Measurements from ENCODE around the gene PRLHR. TPM values are rescaled to one million over a fixed set of nuclear protein-coding genes. Genes with fewer than 3 reads are reported as not detected.

Gene PRLHR
- total and polyA plus RNA-seq, 2 of the 4 experiments (the other 2 are of a cell fraction) = not detected

- H2BK15ac ChIP-seq (ENCODE audit: low read depth, low read length) = no peak overlapping the region
- ChIA-PET CTCF (no interaction called here), POLR2A (ENCODE audit: unreplicated experiment) (no interaction called here)
- ATAC-seq (ENCODE audit: low read depth) = no peak
- TF ChIP-seq CEBPB (IDR thresholded peaks at IDR 0.05; ENCODE audit: low read depth, low read length) (no peak), POLR2A (IDR thresholded peaks at IDR 0.05; ENCODE audit: low read depth, low read length) (no peak), USF2 (IDR thresholded peaks at IDR 0.05; ENCODE audit: low read depth, low read length) (no peak), BHLHE40 (IDR thresholded peaks at IDR 0.05; ENCODE audit: low read depth, low read length) (no peak), CHD1 (IDR thresholded peaks at IDR 0.05; ENCODE audit: low read depth, low read length) (no peak), NFE2L2 (IDR thresholded peaks at IDR 0.05; ENCODE audit: low read depth, low read length) (no peak), FOS (IDR thresholded peaks at IDR 0.05; ENCODE audit: low read depth, low read length) (no peak)
- TF ChIP-seq, protein P1, sequence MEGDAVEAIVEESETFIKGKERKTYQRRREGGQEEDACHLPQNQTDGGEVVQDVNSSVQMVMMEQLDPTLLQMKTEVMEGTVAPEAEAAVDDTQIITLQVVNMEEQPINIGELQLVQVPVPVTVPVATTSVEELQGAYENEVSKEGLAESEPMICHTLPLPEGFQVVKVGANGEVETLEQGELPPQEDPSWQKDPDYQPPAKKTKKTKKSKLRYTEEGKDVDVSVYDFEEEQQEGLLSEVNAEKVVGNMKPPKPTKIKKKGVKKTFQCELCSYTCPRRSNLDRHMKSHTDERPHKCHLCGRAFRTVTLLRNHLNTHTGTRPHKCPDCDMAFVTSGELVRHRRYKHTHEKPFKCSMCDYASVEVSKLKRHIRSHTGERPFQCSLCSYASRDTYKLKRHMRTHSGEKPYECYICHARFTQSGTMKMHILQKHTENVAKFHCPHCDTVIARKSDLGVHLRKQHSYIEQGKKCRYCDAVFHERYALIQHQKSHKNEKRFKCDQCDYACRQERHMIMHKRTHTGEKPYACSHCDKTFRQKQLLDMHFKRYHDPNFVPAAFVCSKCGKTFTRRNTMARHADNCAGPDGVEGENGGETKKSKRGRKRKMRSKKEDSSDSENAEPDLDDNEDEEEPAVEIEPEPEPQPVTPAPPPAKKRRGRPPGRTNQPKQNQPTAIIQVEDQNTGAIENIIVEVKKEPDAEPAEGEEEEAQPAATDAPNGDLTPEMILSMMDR (conservative IDR thresholded peaks at IDR 0.05; ENCODE audit: low read depth, low read length) = no peak
- TF ChIP-seq, protein P2, sequence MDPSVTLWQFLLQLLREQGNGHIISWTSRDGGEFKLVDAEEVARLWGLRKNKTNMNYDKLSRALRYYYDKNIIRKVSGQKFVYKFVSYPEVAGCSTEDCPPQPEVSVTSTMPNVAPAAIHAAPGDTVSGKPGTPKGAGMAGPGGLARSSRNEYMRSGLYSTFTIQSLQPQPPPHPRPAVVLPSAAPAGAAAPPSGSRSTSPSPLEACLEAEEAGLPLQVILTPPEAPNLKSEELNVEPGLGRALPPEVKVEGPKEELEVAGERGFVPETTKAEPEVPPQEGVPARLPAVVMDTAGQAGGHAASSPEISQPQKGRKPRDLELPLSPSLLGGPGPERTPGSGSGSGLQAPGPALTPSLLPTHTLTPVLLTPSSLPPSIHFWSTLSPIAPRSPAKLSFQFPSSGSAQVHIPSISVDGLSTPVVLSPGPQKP (IDR thresholded peaks at IDR 0.05; ENCODE audit: borderline replicate concordance, low read depth, low read length) = no peak
- no peak overlapping the region for H3K4me3 ChIP-seq (ENCODE audit: insufficient read depth, low read depth, low read length)
- no peak overlapping the region for H2AK5ac ChIP-seq (ENCODE audit: low read depth, low read length)
- in situ Hi-C loops (cut with MboI; ENCODE audit: low sequenced_read_pairs) (no loop called here), intact Hi-C loops (cut with micrococcal nuclease) (no loop called here), dilution Hi-C loops (cut with HindIII; ENCODE audit: low sequenced_read_pairs, unreplicated experiment) (no loop called here)
- peaks cover 2% of the 10 kb centered on the region; the same call in 1 of the 2 replicates for H3K4me1 ChIP-seq (ENCODE audit: control insufficient read depth, insufficient read depth, low read length)
- no peak overlapping the region for H3K18ac ChIP-seq (ENCODE audit: low read depth, low read length)
- no peak overlapping the region for H3K56ac ChIP-seq (ENCODE audit: extremely low read depth, insufficient read depth, low read length)
- H3K9ac ChIP-seq (ENCODE audit: low read depth, low read length) = no peak overlapping the region
- H4K8ac ChIP-seq (ENCODE audit: low read depth in 2 of 2, low read length in 2 of 2) = no peak overlapping the region
- no peaks in the 10 kb centered on the region for H3K9me3 ChIP-seq (ENCODE audit: control insufficient read depth, insufficient read depth, low read length)
- H2BK5ac ChIP-seq (ENCODE audit: low read depth, low read length, poor library complexity, severe bottlenecking) = no peak overlapping the region
- no peak overlapping the region for H2BK20ac ChIP-seq (ENCODE audit: low read depth, low read length)
- no peak overlapping the region for H4K91ac ChIP-seq (ENCODE audit: insufficient read depth, low read depth, low read length)
- no TSS peak for BruUV-seq (replicated peaks)
- no peak overlapping the region for H2BK120ac ChIP-seq (ENCODE audit: low read depth, low read length)
- no peak overlapping the region for H4K5ac ChIP-seq (ENCODE audit: low read depth, low read length)
- no peak overlapping the region for H2AFZ ChIP-seq (replicated peaks; ENCODE audit: low read length, poor library complexity)
- no peak overlapping the region for H3K4ac ChIP-seq (ENCODE audit: low read depth, low read length)
- peaks cover 8% of the 10 kb centered on the region for H3K27me3 ChIP-seq (ENCODE audit: control insufficient read depth, insufficient read depth, low read length)
- no peaks in the 10 kb centered on the region for H3K36me3 ChIP-seq (ENCODE audit: control insufficient read depth, insufficient read depth, low read length)
- no peak overlapping the region for H3K14ac ChIP-seq (replicated peaks; ENCODE audit: low read depth, low read length)
- no CpG with 5 or more reads among the region's 3 CpGs for WGBS, 2 experiments (ENCODE audit: extremely low coverage in 2 of 2, insufficient read length in 1 of 2)
- H3K27ac ChIP-seq (ENCODE audit: insufficient read depth, low read length) = no peak overlapping the region
- H4K20me1 ChIP-seq (ENCODE audit: insufficient read depth, low read length) = no peaks in the 10 kb centered on the region
- H3K9me1 ChIP-seq (ENCODE audit: insufficient read depth, low read length) = no peaks in the 10 kb centered on the region
- DNase-seq = no peak
- no peaks in the 10 kb centered on the region for H3K79me1 ChIP-seq (ENCODE audit: low read depth in 1 of 2, low read length in 2 of 2)
- no peak overlapping the region for H2AK9ac ChIP-seq (replicated peaks; ENCODE audit: low read depth, low read length, poor library complexity)
- H3K4me2 ChIP-seq (ENCODE audit: low read depth, low read length) = no peak overlapping the region
- no peak overlapping the region for H3K23ac ChIP-seq (ENCODE audit: low read depth, low read length)
These were observed 24.3 kb downstream of the PRLHR start for GRCh38 chr10:118571123-118571522.
